HepG2 (cell line): ENCODE results near the gene PIP5KL1. TPM values are rescaled to one million over a fixed set of nuclear protein-coding genes. Genes with fewer than 3 reads are reported as not detected.

ENCODE experiments used
- BORCS8-MEF2B ChIP-seq: sonication (generic); formaldehyde crosslinking; IDR thresholded peaks from 2 replicates; pipeline ENCODE4 v1.8.0; 2022; ENCODE audit warnings: mild to moderate bottlenecking, missing genetic modification reagents
- ELF3 ChIP-seq: IDR thresholded peaks from 2 replicates; pipeline ENCODE4 v1.6.1; 2016; ENCODE audit warnings: missing genetic modification reagents, missing compliant biosample characterization
- EP300 ChIP-seq, 3 experiments: sonication (generic) in 1 of 3; formaldehyde crosslinking in 1 of 3; IDR thresholded peaks; 2 replicates each; pipeline versions ENCODE4 v1.5.1 to v1.6.1; 2011 to 2020; ENCODE audit warnings: low read depth in 2 of 3, low read length in 2 of 3, borderline replicate concordance in 1 of 3, improper control_type of control experiment in 1 of 3, mild to moderate bottlenecking in 1 of 3, missing genetic modification reagents in 1 of 3, moderate library complexity in 1 of 3
- FOXA3 ChIP-seq: IDR thresholded peaks from 2 replicates; pipeline ENCODE4 v1.6.1; 2016; ENCODE audit warnings: missing genetic modification reagents, missing compliant biosample characterization
- FOXC1 ChIP-seq: sonication (generic); formaldehyde crosslinking; IDR thresholded peaks from 2 replicates; pipeline ENCODE4 v1.8.0; 2022; ENCODE audit warnings: mild to moderate bottlenecking, missing genetic modification reagents, borderline replicate concordance
- GABPB1 ChIP-seq: IDR thresholded peaks from 2 replicates; pipeline ENCODE4 v1.6.1; 2016; ENCODE audit warnings: mild to moderate bottlenecking, missing genetic modification reagents, moderate library complexity, missing compliant biosample characterization
- HES4 ChIP-seq: sonication (generic); formaldehyde crosslinking; IDR thresholded peaks from 2 replicates; pipeline ENCODE4 v1.9.0; 2021; ENCODE audit warnings: mild to moderate bottlenecking, missing genetic modification reagents, borderline replicate concordance
- KLF13 ChIP-seq: sonication (generic); formaldehyde crosslinking; IDR thresholded peaks from 2 replicates; pipeline ENCODE4 v1.4.0; 2020; ENCODE audit warnings: mild to moderate bottlenecking, missing genetic modification reagents
- MIER2 ChIP-seq: IDR thresholded peaks from 2 replicates; pipeline ENCODE4 v1.6.1; 2016; ENCODE audit warnings: missing biosample characterization, missing genetic modification reagents
- NR2F6 ChIP-seq, 2 experiments: IDR thresholded peaks; 2 replicates each; pipeline ENCODE4 v1.6.1; 2016; ENCODE audit warnings: antibody characterized with exemption in 1 of 2, mild to moderate bottlenecking in 1 of 2
- PHF20 ChIP-seq: sonication (generic); formaldehyde crosslinking; IDR thresholded peaks from 2 replicates; pipeline ENCODE4 v1.5.0; 2020; ENCODE audit warnings: mild to moderate bottlenecking, missing genetic modification reagents
- SMYD3 ChIP-seq: sonication (generic); formaldehyde crosslinking; IDR thresholded peaks from 2 replicates; pipeline ENCODE4 v1.8.1; 2023; ENCODE audit warnings: mild to moderate bottlenecking, missing genetic modification reagents
- ZNF629 ChIP-seq: sonication (generic); formaldehyde crosslinking; conservative IDR thresholded peaks from 2 replicates; pipeline ENCODE4 v1.5.0; 2020; ENCODE audit warnings: missing genetic modification reagents
- polyA plus RNA-seq, 8 experiments: library from polyadenylated mRNA; depleted of rRNA in 3 of 8; stranded (reverse) in 7 of 8; unstranded in 1 of 8; fragments of >200 nt; fragmentation: Illumina TruSeq in 4 of 8; extraction: Trizol in 4 of 8; gene quantifications; 2 replicates each; pipeline versions ENCODE4 v1.2.1 to v1.2.3, GENCODE V29; 2011 to 2016; ENCODE audit warnings: low read depth in 4 of 8, missing spikeins in 1 of 8, mixed read lengths in 1 of 8; ENCODE audit not compliant: insufficient read depth in 1 of 8
- total RNA-seq, 5 experiments: library from RNA; depleted of rRNA; stranded (reverse); fragments of >200 nt; fragmentation: Illumina TruSeq; extraction: Trizol; gene quantifications; 2 replicates each; pipeline ENCODE4 v1.2.3, GENCODE V29; 2016; ENCODE audit warnings: low read depth in 1 of 5
- TF ChIP-seq, protein P1 (sequence below): sonication (generic); formaldehyde crosslinking; IDR thresholded peaks from 2 replicates; pipeline ENCODE4 v1.4.0; 2020; ENCODE audit warnings: missing genetic modification reagents
- TF ChIP-seq, protein P2 (sequence below): IDR thresholded peaks from 2 replicates; pipeline ENCODE4 v1.6.1; 2012; ENCODE audit warnings: low read depth, low read length, improper control_type of control experiment
- TF ChIP-seq, protein P3 (sequence below): sonication (generic); formaldehyde crosslinking; IDR thresholded peaks from 2 replicates; pipeline ENCODE4 v1.4.0; 2020; ENCODE audit warnings: missing genetic modification reagents

PIP5KL1 gene
- total and polyA plus RNA-seq, 2 of the 13 experiments (the other 11 are each of a cell fraction or from before 2014, with no cell fraction given), result 0.20 to 0.49 TPM

DNA sequence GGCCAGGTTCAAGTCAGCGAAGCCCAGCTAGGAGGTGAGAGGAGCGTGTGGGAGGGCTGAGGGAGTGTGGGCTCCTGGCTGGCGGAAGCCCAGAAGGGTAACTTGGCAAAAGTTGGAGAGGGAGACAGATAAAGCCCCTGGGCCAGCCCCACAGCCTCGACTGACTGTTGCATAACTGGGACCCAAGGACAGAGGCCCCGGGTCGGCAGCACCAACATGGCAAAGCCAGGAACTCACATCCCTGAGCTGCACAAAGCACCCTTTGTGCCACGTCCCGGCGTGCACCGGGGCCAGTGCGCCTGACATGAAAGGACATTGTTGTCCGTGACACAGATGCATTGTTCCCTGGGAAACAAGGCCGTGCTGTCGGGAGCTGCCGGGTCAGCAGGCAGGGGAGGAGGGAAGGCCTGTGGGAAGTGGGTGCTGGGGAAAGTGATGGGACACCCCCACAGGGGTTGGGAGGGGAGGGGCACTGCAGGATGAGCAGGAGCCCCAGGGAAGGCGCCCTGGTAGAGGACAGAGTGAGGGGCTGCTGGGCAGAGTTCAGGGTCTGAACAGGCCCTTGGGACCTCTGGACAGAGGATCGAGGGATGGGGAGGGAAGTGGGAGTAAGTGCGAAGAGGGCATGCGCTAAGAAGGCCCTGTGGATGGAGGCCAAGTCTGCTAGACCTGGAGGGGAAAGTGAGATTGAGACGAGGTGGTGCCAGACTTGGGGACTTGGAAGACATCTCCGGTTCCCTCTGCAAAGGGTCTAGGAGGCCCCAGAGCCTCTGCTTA, 20.1 kb upstream of the PIP5KL1 start (continued):
- TF ChIP-seq, protein P1, sequence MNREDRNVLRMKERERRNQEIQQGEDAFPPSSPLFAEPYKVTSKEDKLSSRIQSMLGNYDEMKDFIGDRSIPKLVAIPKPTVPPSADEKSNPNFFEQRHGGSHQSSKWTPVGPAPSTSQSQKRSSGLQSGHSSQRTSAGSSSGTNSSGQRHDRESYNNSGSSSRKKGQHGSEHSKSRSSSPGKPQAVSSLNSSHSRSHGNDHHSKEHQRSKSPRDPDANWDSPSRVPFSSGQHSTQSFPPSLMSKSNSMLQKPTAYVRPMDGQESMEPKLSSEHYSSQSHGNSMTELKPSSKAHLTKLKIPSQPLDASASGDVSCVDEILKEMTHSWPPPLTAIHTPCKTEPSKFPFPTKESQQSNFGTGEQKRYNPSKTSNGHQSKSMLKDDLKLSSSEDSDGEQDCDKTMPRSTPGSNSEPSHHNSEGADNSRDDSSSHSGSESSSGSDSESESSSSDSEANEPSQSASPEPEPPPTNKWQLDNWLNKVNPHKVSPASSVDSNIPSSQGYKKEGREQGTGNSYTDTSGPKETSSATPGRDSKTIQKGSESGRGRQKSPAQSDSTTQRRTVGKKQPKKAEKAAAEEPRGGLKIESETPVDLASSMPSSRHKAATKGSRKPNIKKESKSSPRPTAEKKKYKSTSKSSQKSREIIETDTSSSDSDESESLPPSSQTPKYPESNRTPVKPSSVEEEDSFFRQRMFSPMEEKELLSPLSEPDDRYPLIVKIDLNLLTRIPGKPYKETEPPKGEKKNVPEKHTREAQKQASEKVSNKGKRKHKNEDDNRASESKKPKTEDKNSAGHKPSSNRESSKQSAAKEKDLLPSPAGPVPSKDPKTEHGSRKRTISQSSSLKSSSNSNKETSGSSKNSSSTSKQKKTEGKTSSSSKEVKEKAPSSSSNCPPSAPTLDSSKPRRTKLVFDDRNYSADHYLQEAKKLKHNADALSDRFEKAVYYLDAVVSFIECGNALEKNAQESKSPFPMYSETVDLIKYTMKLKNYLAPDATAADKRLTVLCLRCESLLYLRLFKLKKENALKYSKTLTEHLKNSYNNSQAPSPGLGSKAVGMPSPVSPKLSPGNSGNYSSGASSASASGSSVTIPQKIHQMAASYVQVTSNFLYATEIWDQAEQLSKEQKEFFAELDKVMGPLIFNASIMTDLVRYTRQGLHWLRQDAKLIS, result no peak
- TF ChIP-seq EP300 (IDR thresholded peaks at IDR 0.05; ENCODE audit: low read depth in 2 of 2, low read length in 2 of 2), result peak in 1 of 2 experiments; percentile 84; a peak in 2 of 4 replicates
- TF ChIP-seq EP300 (CRISPR knock-in tag; IDR thresholded peaks at IDR 0.05; ENCODE audit: borderline replicate concordance), result peak; percentile 88
- TF ChIP-seq, protein P2, sequence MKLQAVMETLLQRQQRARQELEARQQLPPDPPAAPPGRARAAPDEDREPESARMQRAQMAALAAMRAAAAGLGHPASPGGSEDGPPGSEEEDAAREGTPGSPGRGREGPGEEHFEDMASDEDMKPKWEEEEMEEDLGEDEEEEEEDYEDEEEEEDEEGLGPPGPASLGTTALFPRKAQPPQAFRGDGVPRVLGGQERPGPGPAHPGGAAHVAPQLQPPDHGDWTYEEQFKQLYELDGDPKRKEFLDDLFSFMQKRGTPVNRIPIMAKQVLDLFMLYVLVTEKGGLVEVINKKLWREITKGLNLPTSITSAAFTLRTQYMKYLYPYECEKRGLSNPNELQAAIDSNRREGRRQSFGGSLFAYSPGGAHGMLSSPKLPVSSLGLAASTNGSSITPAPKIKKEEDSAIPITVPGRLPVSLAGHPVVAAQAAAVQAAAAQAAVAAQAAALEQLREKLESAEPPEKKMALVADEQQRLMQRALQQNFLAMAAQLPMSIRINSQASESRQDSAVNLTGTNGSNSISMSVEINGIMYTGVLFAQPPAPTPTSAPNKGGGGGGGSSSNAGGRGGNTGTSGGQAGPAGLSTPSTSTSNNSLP, result peak; percentile 40; the same call in 1 of the 2 replicates
- TF ChIP-seq BORCS8-MEF2B (CRISPR knock-in tag), result peak; percentile 63; the same call in 1 of the 2 replicates
- TF ChIP-seq GABPB1 (CRISPR knock-in tag), result peak; percentile 81
- TF ChIP-seq, protein P3, sequence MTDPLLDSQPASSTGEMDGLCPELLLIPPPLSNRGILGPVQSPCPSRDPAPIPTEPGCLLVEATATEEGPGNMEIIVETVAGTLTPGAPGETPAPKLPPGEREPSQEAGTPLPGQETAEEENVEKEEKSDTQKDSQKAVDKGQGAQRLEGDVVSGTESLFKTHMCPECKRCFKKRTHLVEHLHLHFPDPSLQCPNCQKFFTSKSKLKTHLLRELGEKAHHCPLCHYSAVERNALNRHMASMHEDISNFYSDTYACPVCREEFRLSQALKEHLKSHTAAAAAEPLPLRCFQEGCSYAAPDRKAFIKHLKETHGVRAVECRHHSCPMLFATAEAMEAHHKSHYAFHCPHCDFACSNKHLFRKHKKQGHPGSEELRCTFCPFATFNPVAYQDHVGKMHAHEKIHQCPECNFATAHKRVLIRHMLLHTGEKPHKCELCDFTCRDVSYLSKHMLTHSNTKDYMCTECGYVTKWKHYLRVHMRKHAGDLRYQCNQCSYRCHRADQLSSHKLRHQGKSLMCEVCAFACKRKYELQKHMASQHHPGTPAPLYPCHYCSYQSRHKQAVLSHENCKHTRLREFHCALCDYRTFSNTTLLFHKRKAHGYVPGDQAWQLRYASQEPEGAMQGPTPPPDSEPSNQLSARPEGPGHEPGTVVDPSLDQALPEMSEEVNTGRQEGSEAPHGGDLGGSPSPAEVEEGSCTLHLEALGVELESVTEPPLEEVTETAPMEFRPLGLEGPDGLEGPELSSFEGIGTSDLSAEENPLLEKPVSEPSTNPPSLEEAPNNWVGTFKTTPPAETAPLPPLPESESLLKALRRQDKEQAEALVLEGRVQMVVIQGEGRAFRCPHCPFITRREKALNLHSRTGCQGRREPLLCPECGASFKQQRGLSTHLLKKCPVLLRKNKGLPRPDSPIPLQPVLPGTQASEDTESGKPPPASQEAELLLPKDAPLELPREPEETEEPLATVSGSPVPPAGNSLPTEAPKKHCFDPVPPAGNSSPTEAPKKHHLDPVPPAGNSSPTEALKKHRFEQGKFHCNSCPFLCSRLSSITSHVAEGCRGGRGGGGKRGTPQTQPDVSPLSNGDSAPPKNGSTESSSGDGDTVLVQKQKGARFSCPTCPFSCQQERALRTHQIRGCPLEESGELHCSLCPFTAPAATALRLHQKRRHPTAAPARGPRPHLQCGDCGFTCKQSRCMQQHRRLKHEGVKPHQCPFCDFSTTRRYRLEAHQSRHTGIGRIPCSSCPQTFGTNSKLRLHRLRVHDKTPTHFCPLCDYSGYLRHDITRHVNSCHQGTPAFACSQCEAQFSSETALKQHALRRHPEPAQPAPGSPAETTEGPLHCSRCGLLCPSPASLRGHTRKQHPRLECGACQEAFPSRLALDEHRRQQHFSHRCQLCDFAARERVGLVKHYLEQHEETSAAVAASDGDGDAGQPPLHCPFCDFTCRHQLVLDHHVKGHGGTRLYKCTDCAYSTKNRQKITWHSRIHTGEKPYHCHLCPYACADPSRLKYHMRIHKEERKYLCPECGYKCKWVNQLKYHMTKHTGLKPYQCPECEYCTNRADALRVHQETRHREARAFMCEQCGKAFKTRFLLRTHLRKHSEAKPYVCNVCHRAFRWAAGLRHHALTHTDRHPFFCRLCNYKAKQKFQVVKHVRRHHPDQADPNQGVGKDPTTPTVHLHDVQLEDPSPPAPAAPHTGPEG (CRISPR knock-in tag), result peak; percentile 73
- TF ChIP-seq ZNF629 (CRISPR knock-in tag), result no peak; the same call in 1 of the 2 replicates
- peak; percentile 91 for TF ChIP-seq ELF3 (CRISPR knock-in tag)
- TF ChIP-seq KLF13 (CRISPR knock-in tag), result no peak
- TF ChIP-seq SMYD3 (CRISPR knock-in tag), result peak; percentile 7; the same call in 1 of the 2 replicates
- TF ChIP-seq FOXA3 (CRISPR knock-in tag), result peak; percentile 83; the same call in 1 of the 2 replicates
- peak; percentile 75 for TF ChIP-seq NR2F6 (IDR thresholded peaks at IDR 0.05)
- peak; percentile 94 for TF ChIP-seq NR2F6 (CRISPR knock-in tag; IDR thresholded peaks at IDR 0.05)
- peak; percentile 80 for TF ChIP-seq FOXC1
- TF ChIP-seq MIER2 (CRISPR knock-in tag), result peak; percentile 46; the same call in 1 of the 2 replicates
- TF ChIP-seq HES4, result no peak
- TF ChIP-seq PHF20 (CRISPR knock-in tag), result peak; percentile 62; the same call in 1 of the 2 replicates
